ENCODE data around the gene WNT5A.

The WNT5A gene

GRCh38 chr3:55481744-55482495 lies 5.2 kb downstream of the WNT5A start:
- DNase-seq (ENCODE audit: low spot score) = no peak

GRCh38 chr3:55480911-55481743 lies 6.0 kb downstream of the WNT5A start:
- DNase-seq (ENCODE audit: low spot score) = no peak

GRCh38 chr3:55477306-55478303 lies 9.5 kb downstream of the WNT5A start:
- no peak for DNase-seq (ENCODE audit: low spot score)

GRCh38 chr3:55476515-55476914 lies 10.6 kb downstream of the WNT5A start:
- no peak for DNase-seq (ENCODE audit: low spot score)

GRCh38 chr3:55474213-55474632 lies 12.9 kb downstream of the WNT5A start:
- DNase-seq (ENCODE audit: low spot score) = no peak

- no peak for DNase-seq (ENCODE audit: low spot score)
These were observed 13.3 kb downstream of the WNT5A start for GRCh38 chr3:55473788-55474187.

- no peak for DNase-seq (ENCODE audit: low spot score)
These were observed 15.4 kb downstream of the WNT5A start for GRCh38 chr3:55471522-55472280.

GRCh38 chr3:55471084-55471483 lies 16.0 kb downstream of the WNT5A start:
- DNase-seq (ENCODE audit: low spot score) = no peak

GRCh38 chr3:55469957-55470526 lies 17.1 kb downstream of the WNT5A start:
- DNase-seq (ENCODE audit: low spot score) = no peak

- DNase-seq (ENCODE audit: low spot score) = no peak
These were observed 18.9 kb downstream of the WNT5A start for GRCh38 chr3:55468251-55468650.

- DNase-seq (ENCODE audit: low spot score) = no peak
These were observed 20.0 kb downstream of the WNT5A start for GRCh38 chr3:55467099-55467498.

- DNase-seq (ENCODE audit: low spot score) = no peak
These were observed 20.6 kb downstream of the WNT5A start for GRCh38 chr3:55466526-55466925.

- no peak for DNase-seq (ENCODE audit: low spot score)
These were observed 25.2 kb downstream of the WNT5A start for GRCh38 chr3:55461896-55462295.

GRCh38 chr3:55459838-55460237 lies 27.3 kb downstream of the WNT5A start:
- DNase-seq (ENCODE audit: low spot score) = no peak

GRCh38 chr3:55458181-55458790 lies 28.8 kb downstream of the WNT5A start:
- no peak for DNase-seq (ENCODE audit: low spot score)

GRCh38 chr3:55455915-55456314 lies 31.2 kb downstream of the WNT5A start:
- no peak for DNase-seq (ENCODE audit: low spot score)

- no peak for DNase-seq (ENCODE audit: low spot score)
These were observed 32.5 kb downstream of the WNT5A start for GRCh38 chr3:55454611-55455010.

- no peak for DNase-seq (ENCODE audit: low spot score)
These were observed 33.1 kb downstream of the WNT5A start for GRCh38 chr3:55453886-55454496.

- no peak for DNase-seq (ENCODE audit: low spot score)
These were observed 34.2 kb downstream of the WNT5A start for GRCh38 chr3:55452886-55453285.

- DNase-seq (ENCODE audit: low spot score) = no peak
These were observed 37.6 kb downstream of the WNT5A start for GRCh38 chr3:55449527-55449926.

Measured in HuH-7 (cell line).